Measurements from ENCODE around the gene CAST.

- TF ChIP-seq CTCF (IDR thresholded peaks at IDR 0.05) (no peak), POLR2A (IDR thresholded peaks at IDR 0.05) (no peak)
Measured at GRCh38 chr5:96721351-96721977, 59.3 kb downstream of the CAST start.
